Upper lobe of right lung (tissue), 1 donor: ENCODE measurements around the gene CLDN15. TPM values are rescaled to one million over a fixed set of nuclear protein-coding genes. Genes with fewer than 3 reads are reported as not detected.
"Not testable (repeated sequence)": the region's sequence is repeated elsewhere in the genome, so short reads cannot be mapped to it uniquely, and the experiment has no call there.

Experiments used
- ATAC-seq: fragments of 200-7000 bp; cut with Tn5 transposase; one replicate; pipeline ENCODE4 v1.9.1; 2020; ENCODE audit warnings: mild to moderate bottlenecking, moderate library complexity
- DNase-seq: peaks from one replicate; pipeline ENCODE4 v3.0.0-alpha.2; 2020
- H3K27ac ChIP-seq: fragments of 200-600 bp; one replicate; pipeline ENCODE4 v1.8.0; 2022
- H3K27me3 ChIP-seq: fragments of 200-600 bp; one replicate; pipeline ENCODE4 v1.8.0; 2022; ENCODE audit warnings: mild to moderate bottlenecking
- H3K36me3 ChIP-seq: fragments of 200-600 bp; one replicate; pipeline ENCODE4 v1.8.0; 2022
- H3K4me1 ChIP-seq: fragments of 200-600 bp; one replicate; pipeline ENCODE4 v1.8.0; 2022
- H3K4me3 ChIP-seq: fragments of 200-600 bp; one replicate; pipeline ENCODE4 v1.8.0; 2022; ENCODE audit warnings: mild to moderate bottlenecking
- H3K9me3 ChIP-seq: fragments of 200-600 bp; one replicate; pipeline ENCODE4 v1.8.0; 2022
- intact Hi-C: fragments of 100-400 bp; cut with DNase I; formaldehyde crosslinking; loops from one replicate; pipeline ENCODE4 v1.11.0; 2022
- total RNA-seq: library from RNA; stranded (reverse); fragmentation: NEBNext Ultra II Directional; extraction: Animal tissue kit (Norgen Biotek cat#: 25700); gene quantifications from one replicate; pipeline ENCODE4 v1.2.1, GENCODE V29; 2021
- TF ChIP-seq, protein P1 (sequence below): fragments of 200-600 bp; IDR thresholded peaks from one replicate; pipeline ENCODE4 v1.8.0; 2022; ENCODE audit warnings: antibody characterized with exemption
- donor health status: DM: no; HTN: yes; CAD: no; lungs with severe emphysema.

CLDN15 gene
- total RNA-seq, 1 donor from 2014 or later, result 17.7 TPM

DNA sequence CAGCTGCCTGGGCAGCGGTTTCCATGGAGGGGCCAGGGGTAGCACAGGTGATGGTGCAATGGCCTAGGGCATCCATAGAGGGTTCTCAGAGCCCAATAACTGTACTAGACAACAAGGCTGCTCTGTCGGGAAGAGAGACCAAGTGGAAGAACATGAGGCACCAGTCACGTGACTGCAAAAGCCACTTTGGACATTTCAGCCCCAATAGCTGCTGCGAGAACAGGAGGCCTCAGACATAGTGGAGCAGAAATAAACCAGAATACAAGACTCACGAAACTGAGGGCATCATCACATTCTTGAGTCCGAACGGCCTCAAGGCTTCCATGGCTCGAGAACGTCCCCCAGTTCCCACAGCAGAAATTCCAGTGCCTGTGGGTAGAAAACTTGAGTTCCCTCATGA, 39.6 kb upstream of the CLDN15 start:
- Histone ChIP-seq H3K36me3 (no peaks in the 10 kb centered on the region), H3K27ac (no peak overlapping the region), H3K4me1 (no peaks in the 10 kb centered on the region), H3K27me3 (peaks cover 26% of the 10 kb centered on the region), H3K4me3 (no peak overlapping the region), H3K9me3 (no peaks in the 10 kb centered on the region)
- TF ChIP-seq, protein P1, sequence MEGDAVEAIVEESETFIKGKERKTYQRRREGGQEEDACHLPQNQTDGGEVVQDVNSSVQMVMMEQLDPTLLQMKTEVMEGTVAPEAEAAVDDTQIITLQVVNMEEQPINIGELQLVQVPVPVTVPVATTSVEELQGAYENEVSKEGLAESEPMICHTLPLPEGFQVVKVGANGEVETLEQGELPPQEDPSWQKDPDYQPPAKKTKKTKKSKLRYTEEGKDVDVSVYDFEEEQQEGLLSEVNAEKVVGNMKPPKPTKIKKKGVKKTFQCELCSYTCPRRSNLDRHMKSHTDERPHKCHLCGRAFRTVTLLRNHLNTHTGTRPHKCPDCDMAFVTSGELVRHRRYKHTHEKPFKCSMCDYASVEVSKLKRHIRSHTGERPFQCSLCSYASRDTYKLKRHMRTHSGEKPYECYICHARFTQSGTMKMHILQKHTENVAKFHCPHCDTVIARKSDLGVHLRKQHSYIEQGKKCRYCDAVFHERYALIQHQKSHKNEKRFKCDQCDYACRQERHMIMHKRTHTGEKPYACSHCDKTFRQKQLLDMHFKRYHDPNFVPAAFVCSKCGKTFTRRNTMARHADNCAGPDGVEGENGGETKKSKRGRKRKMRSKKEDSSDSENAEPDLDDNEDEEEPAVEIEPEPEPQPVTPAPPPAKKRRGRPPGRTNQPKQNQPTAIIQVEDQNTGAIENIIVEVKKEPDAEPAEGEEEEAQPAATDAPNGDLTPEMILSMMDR, result no peak
- intact Hi-C loops, result no loop called here
- ATAC-seq (no peak), DNase-seq (no peak)

DNA sequence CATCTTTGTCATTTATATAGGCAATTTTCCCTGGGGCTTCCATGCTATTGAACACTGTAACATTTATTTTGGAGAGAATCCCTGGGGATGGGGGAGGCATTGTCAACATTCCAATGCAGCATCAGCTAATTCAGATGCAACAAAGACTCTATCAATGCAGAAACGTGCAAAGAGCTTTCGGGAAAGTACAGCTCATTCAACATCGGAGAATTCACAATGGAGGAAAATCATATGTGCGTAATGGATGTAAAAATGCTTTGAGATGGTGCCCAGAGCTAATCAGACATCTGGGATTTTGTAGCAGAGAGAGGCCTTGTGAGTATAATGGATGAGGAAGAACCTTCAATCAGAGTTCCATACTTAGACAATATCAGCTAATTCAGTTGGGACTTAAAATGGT, 35.6 kb upstream of the CLDN15 start:
- intact Hi-C loops, result no loop called here

DNA sequence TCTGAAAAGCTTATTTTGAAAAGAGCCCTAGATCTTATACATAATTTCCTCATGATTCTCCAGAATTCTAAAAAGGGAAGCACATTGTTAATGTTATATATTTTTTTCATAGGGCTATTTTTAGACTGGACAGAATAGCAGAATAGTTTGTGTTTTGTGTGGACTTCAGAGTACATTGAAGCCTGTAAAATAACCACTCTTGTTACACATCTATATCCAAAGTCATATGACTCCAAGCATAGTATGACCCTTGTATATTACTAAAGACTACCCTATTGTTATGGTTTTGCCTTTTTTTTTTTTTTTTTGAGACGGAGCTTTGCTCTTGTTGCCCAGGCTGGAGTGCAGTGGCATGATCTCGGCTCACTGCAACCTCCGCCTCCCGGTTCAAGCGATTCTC, 33.4 kb upstream of the CLDN15 start:
- H3K4me3 ChIP-seq, result no peak overlapping the region
- no peak for DNase-seq
- no peak for ATAC-seq
- intact Hi-C loops, result no loop called here
- H3K27ac ChIP-seq, result no peak overlapping the region
- no peaks in the 10 kb centered on the region for H3K36me3 ChIP-seq
- H3K27me3 ChIP-seq, result peaks cover 8% of the 10 kb centered on the region
- TF ChIP-seq, protein P1, result no peak
- no peaks in the 10 kb centered on the region for H3K4me1 ChIP-seq
- H3K9me3 ChIP-seq, result no peaks in the 10 kb centered on the region

More for the DNA sequence above, 35.6 kb upstream of the CLDN15 start:
- Histone ChIP-seq H3K9me3 (no peaks in the 10 kb centered on the region), H3K27me3 (peaks cover 22% of the 10 kb centered on the region), H3K4me1 (no peaks in the 10 kb centered on the region), H3K27ac (no peak overlapping the region), H3K36me3 (no peaks in the 10 kb centered on the region), H3K4me3 (no peak overlapping the region)
- TF ChIP-seq, protein P1, result no peak
- ATAC-seq (no peak), DNase-seq (no peak)

DNA sequence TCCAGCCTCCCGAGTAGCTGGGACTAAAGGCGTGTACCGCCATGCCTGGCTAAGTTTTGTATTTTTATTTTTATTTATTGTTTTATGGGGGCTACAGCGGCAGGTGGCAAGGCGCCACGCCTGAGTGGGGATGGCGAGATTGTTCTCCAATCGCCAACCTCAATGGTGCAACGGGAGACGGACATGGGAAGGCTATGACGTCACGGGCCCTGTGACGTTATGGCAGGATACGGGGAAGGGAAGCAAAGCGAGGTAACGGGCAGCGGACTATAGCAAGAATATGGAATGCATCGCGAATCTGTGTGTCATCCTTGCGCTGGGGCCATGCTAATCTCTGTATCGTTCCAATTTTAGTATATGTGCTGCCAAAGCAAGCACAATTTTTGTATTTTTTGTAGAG, 32.1 kb upstream of the CLDN15 start:
- TF ChIP-seq, protein P1, result no peak
- Histone ChIP-seq H3K27ac (no peak overlapping the region), H3K4me3 (no peak overlapping the region), H3K27me3 (peaks cover 7% of the 10 kb centered on the region), H3K36me3 (no peaks in the 10 kb centered on the region), H3K4me1 (no peaks in the 10 kb centered on the region), H3K9me3 (no peaks in the 10 kb centered on the region)
- DNase-seq, result no peak
- intact Hi-C loops, result no loop called here
- ATAC-seq, result no peak

DNA sequence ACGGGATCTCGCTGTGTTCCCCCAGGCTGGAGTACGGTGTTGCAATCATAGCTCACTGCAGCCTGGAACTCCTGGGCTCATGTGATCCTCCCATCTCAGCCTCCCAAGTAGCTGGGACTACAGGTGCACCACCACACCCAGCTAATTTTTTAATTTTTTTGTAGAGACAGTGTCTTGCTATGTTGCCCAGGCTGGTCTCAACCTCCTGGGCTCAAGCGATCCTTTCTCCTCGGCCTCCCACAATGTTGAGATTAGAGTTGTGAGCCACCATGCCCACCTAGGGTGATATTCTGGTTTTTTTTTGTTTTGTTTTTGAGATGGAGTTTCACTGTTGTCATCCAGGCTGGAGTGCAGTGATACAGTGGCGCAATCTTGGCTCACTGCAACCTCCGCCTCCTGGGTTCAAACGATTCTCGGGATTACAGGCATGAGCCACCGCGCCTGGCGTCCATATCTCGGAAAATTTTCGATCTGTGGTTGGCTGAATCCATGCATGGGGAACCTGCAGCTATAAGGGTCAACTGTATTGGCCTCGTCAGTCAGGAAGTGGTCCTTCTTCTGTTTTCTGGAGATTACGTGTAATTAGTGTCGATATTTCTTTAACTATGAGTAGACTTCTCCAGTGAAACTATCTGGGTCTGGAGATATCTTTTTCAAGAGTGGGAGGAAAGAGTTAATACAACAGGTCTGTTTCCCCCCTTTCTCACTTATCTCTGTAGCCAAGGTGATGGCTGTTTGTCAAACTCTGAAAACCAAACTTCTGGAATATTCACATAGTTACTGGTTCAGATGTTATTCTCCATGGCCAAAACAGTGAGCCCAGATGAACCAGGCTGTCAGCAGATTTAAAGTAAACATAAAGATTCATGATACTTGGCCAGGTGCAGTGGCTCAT, 28.3 kb upstream of the CLDN15 start:
- Histone ChIP-seq H3K27me3 (no peaks in the 10 kb centered on the region), H3K27ac (no peak overlapping the region), H3K4me3 (no peak overlapping the region), H3K9me3 (no peaks in the 10 kb centered on the region), H3K36me3 (no peaks in the 10 kb centered on the region), H3K4me1 (no peaks in the 10 kb centered on the region)
- DNase-seq, result no peak
- no peak for ATAC-seq
- TF ChIP-seq, protein P1, result no peak
- intact Hi-C loops, result no loop called here

DNA sequence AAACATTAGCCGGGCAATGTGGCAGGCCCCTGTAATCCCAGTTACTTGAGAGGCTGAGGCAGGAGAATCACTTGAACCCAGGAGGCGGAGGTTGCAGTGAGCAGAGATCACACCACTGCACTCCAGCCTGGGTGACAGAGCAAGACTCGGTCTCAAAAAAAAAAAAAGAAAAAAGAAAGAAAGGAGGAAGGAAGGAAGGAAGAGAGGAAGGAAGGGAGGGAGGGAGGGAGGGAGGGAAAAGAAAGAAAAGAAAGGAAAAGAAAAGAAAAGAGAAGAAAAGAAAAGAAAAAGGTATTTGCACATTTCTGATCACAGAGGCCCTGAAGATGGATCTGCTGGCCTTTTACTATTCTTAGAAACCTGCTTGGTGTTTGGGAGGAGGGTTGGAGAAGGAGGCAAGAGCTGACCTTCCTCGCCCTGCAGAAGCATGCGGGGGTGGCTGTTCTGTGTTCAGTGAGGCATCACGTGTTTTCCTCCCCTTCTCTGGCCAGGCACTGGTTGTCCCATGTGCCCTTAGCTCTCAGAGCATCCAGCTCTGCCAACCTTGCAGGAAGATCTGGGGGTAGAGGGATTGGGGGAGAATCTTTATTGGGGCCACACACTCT, 26.6 kb upstream of the CLDN15 start:
- peak; percentile 69 for ATAC-seq
- not testable (repeated sequence) for H3K27me3 ChIP-seq

More for the DNA sequence above, 26.6 kb upstream of the CLDN15 start:
- H3K4me3 ChIP-seq, H3K9me3 ChIP-seq, H3K4me1 ChIP-seq, H3K36me3 ChIP-seq, intact Hi-C loops, H3K27ac ChIP-seq, DNase-seq: not testable (repeated sequence)
